Activated gamma-delta T cell treated with anti-CD3 and anti-CD28 coated beads, Interleukin-2, amount 50 U/mL, for 16 hours (primary cell): ENCODE measurements around the gene PRPS1L1.

Experiments used
- DNase-seq: peaks from one replicate; pipeline ENCODE4 v3.0.0-alpha.2; 2020; ENCODE audit warnings: low read depth

Gene PRPS1L1

DNA sequence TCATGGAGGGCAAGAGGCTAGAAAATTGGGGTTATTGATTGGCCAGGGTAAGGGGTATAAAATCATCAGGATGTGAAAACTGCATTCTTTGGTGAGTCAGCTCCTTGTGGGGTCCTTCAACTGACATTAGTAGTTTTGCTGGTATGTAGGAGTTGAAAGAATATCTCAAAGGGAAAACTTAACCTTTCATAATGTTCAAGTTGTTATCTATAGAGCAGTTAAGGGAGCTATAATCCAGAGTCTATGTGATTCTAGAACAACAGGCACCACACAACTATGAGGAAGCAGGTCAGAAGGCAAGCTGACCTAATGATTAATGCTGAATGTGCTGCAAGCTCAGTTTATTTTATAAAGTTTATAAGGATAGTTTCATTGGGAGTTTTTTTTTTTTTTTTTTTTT is 13.7 kb downstream of the PRPS1L1 start:
- no peak for DNase-seq

DNA sequence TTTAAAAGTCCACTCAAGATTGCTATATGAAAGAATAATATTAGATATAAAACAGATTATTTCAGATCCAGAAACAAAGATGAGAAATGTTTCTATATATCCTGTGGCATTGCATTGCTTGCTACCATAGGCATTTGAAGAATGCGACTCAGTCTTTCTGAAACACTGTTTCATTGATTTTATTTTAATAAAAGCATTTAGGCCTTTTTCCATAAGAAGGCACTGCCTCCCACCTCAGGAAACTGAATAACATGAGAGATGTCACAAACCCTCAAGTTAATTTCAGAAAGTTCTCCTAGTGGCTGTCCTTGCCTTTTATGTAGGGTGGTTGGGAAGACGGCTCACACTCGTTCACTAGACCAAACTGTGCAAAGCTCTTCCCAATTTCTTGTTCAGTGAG is 23.3 kb downstream of the PRPS1L1 start:
- no peak for DNase-seq

- no peak for DNase-seq
Measured at GRCh38 chr7:18003286-18003994, 24.2 kb downstream of the PRPS1L1 start.

GRCh38 chr7:17998692-17999091 is 29.0 kb downstream of the PRPS1L1 start:
- DNase-seq, result no peak

GRCh38 chr7:17996442-17997223 is 31.0 kb downstream of the PRPS1L1 start:
- no peak for DNase-seq

DNA sequence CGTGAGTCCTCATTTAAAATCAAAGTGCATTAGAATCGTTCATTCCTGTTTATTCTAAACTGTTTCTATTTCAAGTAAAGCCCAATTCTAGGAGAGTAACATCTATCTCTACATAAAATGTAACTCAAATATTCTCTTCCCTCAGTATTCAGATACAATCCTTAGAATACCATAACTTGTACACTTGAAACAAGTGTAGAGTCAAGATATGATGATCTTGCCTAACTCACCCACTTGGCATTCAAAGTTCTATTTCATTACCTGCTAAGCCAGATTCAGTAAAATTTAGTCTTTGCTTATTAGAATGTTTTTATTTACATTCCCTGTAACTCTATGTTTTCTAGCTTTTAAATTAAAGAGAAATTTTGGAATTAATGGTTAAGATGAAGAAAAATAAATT is 31.6 kb downstream of the PRPS1L1 start:
- no peak for DNase-seq

- no peak for DNase-seq
Measured at GRCh38 chr7:17994079-17994850, 33.4 kb downstream of the PRPS1L1 start.

- no peak for DNase-seq
Measured at GRCh38 chr7:17991866-17992648, 35.6 kb downstream of the PRPS1L1 start.

DNA sequence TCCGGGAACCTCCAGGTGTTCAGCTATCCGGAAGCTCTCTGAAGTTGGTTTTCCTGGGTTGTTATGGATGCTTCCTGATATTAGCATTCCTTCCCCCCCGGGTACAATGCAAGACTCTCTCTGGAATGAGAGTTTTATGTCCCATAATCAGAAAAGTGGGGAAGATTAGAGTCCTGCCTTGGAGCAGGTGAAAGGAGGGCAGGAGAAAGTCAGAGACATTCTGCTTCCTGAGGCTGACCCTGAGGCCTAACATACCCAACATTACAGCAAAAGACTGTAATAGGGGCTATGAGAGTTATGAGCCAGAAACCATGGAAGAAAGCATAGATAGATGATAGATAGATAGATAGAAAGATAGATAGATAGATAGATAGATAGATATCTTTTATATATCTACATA is 36.9 kb downstream of the PRPS1L1 start:
- DNase-seq, result no peak

DNA sequence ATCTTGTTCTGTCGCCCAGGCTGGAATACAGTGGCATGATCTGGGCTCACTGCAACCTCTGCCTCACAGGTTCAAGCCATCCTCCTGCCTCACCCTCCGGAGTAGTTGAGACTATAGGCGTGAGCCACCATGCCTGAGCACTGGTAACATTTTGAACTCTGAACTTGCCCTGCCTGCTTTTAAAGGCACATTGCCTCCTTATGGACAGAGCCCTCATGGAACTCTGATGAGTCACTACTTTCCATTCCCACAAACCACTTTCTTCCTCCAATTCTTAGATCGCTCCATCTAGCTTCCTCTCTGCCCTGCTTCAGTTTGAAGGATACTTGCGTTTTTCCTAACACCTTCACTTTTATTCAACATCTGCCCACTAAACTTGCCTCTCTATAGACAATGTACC is 38.1 kb downstream of the PRPS1L1 start:
- no peak for DNase-seq

GRCh38 chr7:17988858-17989257 is 38.8 kb downstream of the PRPS1L1 start:
- DNase-seq, result no peak

GRCh38 chr7:17988141-17988540 is 39.5 kb downstream of the PRPS1L1 start:
- DNase-seq, result no peak

- no peak for DNase-seq
Measured at GRCh38 chr7:17986851-17987250, 40.8 kb downstream of the PRPS1L1 start.

GRCh38 chr7:17985473-17986239 is 42.0 kb downstream of the PRPS1L1 start:
- DNase-seq, result no peak

DNA sequence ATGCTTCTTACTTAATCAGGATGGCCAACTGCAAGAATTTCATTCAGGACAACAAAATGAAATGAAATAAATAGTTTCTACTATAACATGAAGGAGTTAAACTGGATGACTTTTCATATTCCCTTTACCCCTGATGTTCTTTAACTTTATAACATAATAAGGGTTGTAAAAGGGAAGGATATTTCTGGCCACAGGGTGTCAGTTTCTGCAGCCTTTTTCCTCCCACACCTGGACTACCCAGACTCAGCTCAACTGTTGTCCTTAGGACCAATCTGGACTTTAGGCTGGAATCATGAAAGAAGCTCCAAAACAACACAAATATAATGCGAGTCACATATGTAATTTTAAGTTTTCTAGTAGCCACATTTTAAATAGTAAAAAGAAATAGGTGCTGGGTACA is 43.4 kb downstream of the PRPS1L1 start:
- DNase-seq, result no peak

DNA sequence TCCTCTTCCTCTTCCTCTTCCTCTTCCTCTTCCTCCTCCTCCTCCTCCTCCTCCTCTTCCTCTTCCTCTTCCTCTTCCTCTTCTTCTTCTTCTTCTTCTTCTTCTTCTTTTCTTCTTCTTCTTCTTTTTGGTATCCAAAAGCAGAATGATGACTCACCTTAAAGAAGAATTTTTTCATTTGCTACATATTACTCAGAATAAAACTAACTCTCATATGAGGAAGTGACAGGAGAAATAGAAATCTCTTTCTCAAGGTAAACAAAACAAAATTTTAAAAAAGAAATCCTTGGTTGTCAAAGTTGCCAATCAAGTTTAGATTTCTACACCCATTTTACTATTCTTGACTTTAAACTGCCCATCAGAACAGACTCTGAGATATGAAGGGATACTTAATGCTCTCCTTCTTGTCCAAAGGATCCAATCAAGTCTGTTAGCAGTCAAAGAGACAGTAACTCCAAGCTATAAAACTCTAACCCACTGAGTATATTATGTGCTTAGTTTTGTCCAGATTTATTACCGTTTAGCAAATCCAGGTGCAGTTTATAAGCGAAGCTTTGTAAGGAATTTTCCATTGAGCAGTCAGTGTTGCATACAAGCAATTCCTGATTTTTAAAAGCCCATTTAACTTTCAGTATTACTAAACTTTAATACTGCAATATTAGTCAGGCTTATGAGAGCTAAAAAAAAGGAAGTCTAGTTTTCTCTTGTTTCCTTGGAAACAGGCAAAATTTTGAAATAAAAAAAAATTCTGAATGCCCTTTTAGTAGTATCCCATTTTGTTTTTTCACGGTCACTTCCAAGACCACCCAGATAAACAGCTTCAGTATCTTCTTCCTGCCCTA is 44.2 kb downstream of the PRPS1L1 start:
- DNase-seq, result no peak

GRCh38 chr7:17976952-17977351 is 50.7 kb downstream of the PRPS1L1 start:
- DNase-seq, result no peak
